ENCODE data around the gene MYO18A. TPM values are rescaled to one million over a fixed set of nuclear protein-coding genes. Genes with fewer than 3 reads are reported as not detected.

Gene MYO18A
- total and polyA plus RNA-seq, 7 experiments from 2014 or later = 10.2 to 144 (median 95.3) TPM

GRCh38 chr17:29177541-29177870 is 2.7 kb downstream of the MYO18A start:
- no peak for DNase-seq
- peak overlapping the region; percentile 76 for H3K27ac ChIP-seq (ENCODE audit: low read depth, low read length)

DNA sequence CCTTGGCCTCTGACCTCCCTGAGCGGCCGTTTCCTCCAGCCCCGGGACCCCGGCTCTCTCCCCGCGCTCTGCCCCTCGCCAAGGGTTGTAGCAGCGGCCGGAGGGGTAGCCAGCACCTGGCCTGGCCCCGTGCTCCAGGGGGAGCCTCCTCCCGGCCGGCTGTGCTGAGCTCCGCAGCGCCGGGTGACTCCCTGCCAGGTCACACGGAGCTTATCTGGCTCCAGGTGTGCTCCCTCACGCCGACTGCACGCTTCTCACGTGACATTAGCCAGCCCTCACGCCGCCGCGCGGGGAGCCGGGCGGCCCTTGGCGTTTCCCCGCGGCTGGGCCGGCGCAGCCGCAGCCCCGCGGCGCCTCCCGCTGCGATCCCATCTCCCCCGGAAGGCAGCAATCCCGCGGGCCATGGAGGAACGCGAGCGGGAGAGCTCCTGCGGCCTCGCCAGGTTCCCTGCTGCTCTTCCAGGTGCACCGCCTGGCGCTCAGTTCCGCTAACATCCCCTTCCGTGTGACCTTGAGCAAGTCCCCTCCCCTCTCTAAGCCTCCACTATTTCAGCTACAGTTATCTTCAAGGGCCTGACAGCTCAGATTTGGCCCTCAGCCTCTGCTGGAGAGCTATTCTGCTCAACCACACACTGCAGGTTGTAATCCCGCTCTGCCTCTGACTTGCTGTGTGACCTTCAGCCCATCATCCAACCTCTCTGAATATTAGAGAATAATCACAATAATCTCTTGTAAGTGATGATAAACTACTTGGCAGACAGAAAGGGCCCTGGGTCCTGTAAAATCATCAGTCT is 3.4 kb downstream of the MYO18A start:
- Mint-ChIP-seq H3K9me3 (no peaks in the 10 kb centered on the region), H3K27me3 (peaks cover 0 to 4% (median 0%) of the 10 kb centered on the region in 5 donors), H3K4me3 (peak overlapping the region; percentile 86 to 96 (median 92)), H3K36me3 (no peaks in the 10 kb centered on the region), H3K4me1 (peaks cover 5 to 33% (median 19%) of the 10 kb centered on the region in 7 donors), H3K27ac (peak overlapping the region; percentile 79 to 95 (median 92))
- ChIA-PET POLR2A (interaction anchor here (0.5 to 3.3 kb wide), 13 partner anchors 13 to 416 kb away, joined by 3 to 27 read pairs (median 3); partner anchors contain the start of gene PHF12), CTCF (interaction anchor here (0.7 to 13.5 kb wide), 6 partner anchors 22 to 73 kb away, joined by 3 to 230 read pairs (median 10); no protein-coding TSS in a partner anchor)
- intact Hi-C loops (cut with micrococcal nuclease) = loop anchor here in 1 of 2 donors (1.0 to 5.0 kb wide), 2 partner anchors 21 to 224 kb away; partner anchors contain the start of gene PHF12
- Histone ChIP-seq H3K9me3 (ENCODE audit: control insufficient read depth in 2 of 3, low read length in 3 of 3) (no peaks in the 10 kb centered on the region), H3K4me1 (ENCODE audit: control insufficient read depth in 2 of 2, insufficient read depth in 2 of 2, low read length in 2 of 2) (peaks cover 10 to 13% of the 10 kb centered on the region in 2 donors), H3K27ac (ENCODE audit: low read depth, low read length) (peak overlapping the region; percentile 76), H3K4me3 (ENCODE audit: low read length) (peak overlapping the region; percentile 74), H3K27me3 (ENCODE audit: control insufficient read depth in 2 of 2, insufficient read depth in 2 of 2, low read length in 2 of 2) (no peaks in the 10 kb centered on the region), H3K36me3 (ENCODE audit: control insufficient read depth in 2 of 3, insufficient read depth in 3 of 3, low read length in 3 of 3) (no peaks in the 10 kb centered on the region)
- DNase-seq = peak in 8 of 9 donors; percentile 37 to 54 (median 48)
- peak; percentile 50 for ATAC-seq

More at GRCh38 chr17:29177541-29177870, 2.7 kb downstream of the MYO18A start:
- POLR2A ChIA-PET = interaction anchor here (0.5 to 3.3 kb wide), 8 partner anchors 8 to 53 kb away, joined by 3 to 27 read pairs (median 3); no protein-coding TSS in a partner anchor
- H3K4me1 ChIP-seq (ENCODE audit: control insufficient read depth in 2 of 2, insufficient read depth in 2 of 2, low read length in 2 of 2) = peaks cover 10 to 13% of the 10 kb centered on the region in 2 donors
- Mint-ChIP-seq H3K4me1 (peaks cover 5 to 33% (median 19%) of the 10 kb centered on the region in 7 donors), H3K9me3 (no peaks in the 10 kb centered on the region), H3K27me3 (peaks cover 0 to 6% (median 0%) of the 10 kb centered on the region in 5 donors), H3K4me3 (peak overlapping the region in 9 of 10 donors; percentile 86 to 96 (median 92)), H3K36me3 (no peaks in the 10 kb centered on the region), H3K27ac (peak overlapping the region in 6 of 9 donors; percentile 88 to 95 (median 92))
- no peaks in the 10 kb centered on the region for H3K27me3 ChIP-seq (ENCODE audit: control insufficient read depth in 2 of 2, insufficient read depth in 2 of 2, low read length in 2 of 2)
- CTCF ChIA-PET = interaction anchor here (0.7 to 13.5 kb wide), 6 partner anchors 22 to 117 kb away, joined by 3 to 230 read pairs (median 10); partner anchors contain the start of gene NUFIP2
- no peaks in the 10 kb centered on the region for H3K36me3 ChIP-seq (ENCODE audit: control insufficient read depth in 2 of 3, insufficient read depth in 3 of 3, low read length in 3 of 3)
- no peak overlapping the region for H3K4me3 ChIP-seq (ENCODE audit: low read length)
- intact Hi-C loops (cut with micrococcal nuclease) = loop anchor here in 1 of 2 donors (1.0 to 5.0 kb wide), 2 partner anchors 22 to 225 kb away; partner anchors contain the start of gene PHF12
- no peak for ATAC-seq
- no peaks in the 10 kb centered on the region for H3K9me3 ChIP-seq (ENCODE audit: control insufficient read depth in 2 of 3, low read length in 3 of 3)

- CTCF ChIA-PET = interaction anchor here (0.6 to 13.5 kb wide), 5 partner anchors 9 to 51 kb away, joined by 3 to 230 read pairs (median 3); no protein-coding TSS in a partner anchor
- no peak overlapping the region for H3K27ac ChIP-seq (ENCODE audit: low read depth, low read length)
- ATAC-seq (no peak), DNase-seq (no peak)
- POLR2A ChIA-PET = interaction anchor here (0.5 to 3.3 kb wide), 7 partner anchors 27 to 1644 kb away, joined by 3 to 27 read pairs (median 6); partner anchors contain the start of gene PHF12
- H3K4me3 Mint-ChIP-seq = peak overlapping the region in 2 of 10 donors; percentile 89
- H3K27me3 Mint-ChIP-seq = no peaks in the 10 kb centered on the region
- H3K4me1 Mint-ChIP-seq = peaks cover 5 to 28% (median 19%) of the 10 kb centered on the region in 7 donors
- H3K4me3 ChIP-seq (ENCODE audit: low read length) = no peak overlapping the region
- H3K27me3 ChIP-seq (ENCODE audit: control insufficient read depth in 2 of 2, insufficient read depth in 2 of 2, low read length in 2 of 2) = no peaks in the 10 kb centered on the region
- no peaks in the 10 kb centered on the region for H3K9me3 ChIP-seq (ENCODE audit: control insufficient read depth in 2 of 3, low read length in 3 of 3)
- H3K4me1 ChIP-seq (ENCODE audit: control insufficient read depth in 2 of 2, insufficient read depth in 2 of 2, low read length in 2 of 2) = peaks cover 6 to 8% of the 10 kb centered on the region in 2 donors
- H3K9me3 Mint-ChIP-seq = no peaks in the 10 kb centered on the region
- intact Hi-C loops (cut with micrococcal nuclease) = loop anchor here in 1 of 2 donors (5.0 kb wide), 1 partner anchor 223 kb away; the partner anchor contains the start of gene PHF12
- H3K36me3 Mint-ChIP-seq = no peaks in the 10 kb centered on the region
- H3K27ac Mint-ChIP-seq = no peak overlapping the region
- no peaks in the 10 kb centered on the region for H3K36me3 ChIP-seq (ENCODE audit: control insufficient read depth in 2 of 3, insufficient read depth in 3 of 3, low read length in 3 of 3)
Measured at GRCh38 chr17:29175349-29175748, 4.8 kb downstream of the MYO18A start.

GRCh38 chr17:29172589-29172988 is 7.6 kb downstream of the MYO18A start:
- no peak for ATAC-seq
- H3K27me3 Mint-ChIP-seq = no peaks in the 10 kb centered on the region
- peaks cover 4 to 5% of the 10 kb centered on the region in 2 donors for H3K4me1 ChIP-seq (ENCODE audit: control insufficient read depth in 2 of 2, insufficient read depth in 2 of 2, low read length in 2 of 2)
- H3K27ac Mint-ChIP-seq = no peak overlapping the region
- H3K27me3 ChIP-seq (ENCODE audit: control insufficient read depth in 2 of 2, insufficient read depth in 2 of 2, low read length in 2 of 2) = no peaks in the 10 kb centered on the region
- no peak overlapping the region for H3K4me3 ChIP-seq (ENCODE audit: low read length)
- no peaks in the 10 kb centered on the region for H3K9me3 ChIP-seq (ENCODE audit: control insufficient read depth in 2 of 3, low read length in 3 of 3)
- ChIA-PET POLR2A (interaction anchor here (1.0 kb wide), 1 partner anchor 12 kb away, joined by 3 read pairs; no protein-coding TSS in a partner anchor), CTCF (no interaction called here)
- no peaks in the 10 kb centered on the region for H3K9me3 Mint-ChIP-seq
- H3K27ac ChIP-seq (ENCODE audit: low read depth, low read length) = no peak overlapping the region
- intact Hi-C loops (cut with micrococcal nuclease) = no loop called here
- peaks cover 9 to 17% (median 12%) of the 10 kb centered on the region in 7 donors for H3K4me1 Mint-ChIP-seq
- H3K36me3 ChIP-seq (ENCODE audit: control insufficient read depth in 2 of 3, insufficient read depth in 3 of 3, low read length in 3 of 3) = no peaks in the 10 kb centered on the region
- no peak overlapping the region for H3K4me3 Mint-ChIP-seq
- H3K36me3 Mint-ChIP-seq = no peaks in the 10 kb centered on the region
- DNase-seq = no peak

DNA sequence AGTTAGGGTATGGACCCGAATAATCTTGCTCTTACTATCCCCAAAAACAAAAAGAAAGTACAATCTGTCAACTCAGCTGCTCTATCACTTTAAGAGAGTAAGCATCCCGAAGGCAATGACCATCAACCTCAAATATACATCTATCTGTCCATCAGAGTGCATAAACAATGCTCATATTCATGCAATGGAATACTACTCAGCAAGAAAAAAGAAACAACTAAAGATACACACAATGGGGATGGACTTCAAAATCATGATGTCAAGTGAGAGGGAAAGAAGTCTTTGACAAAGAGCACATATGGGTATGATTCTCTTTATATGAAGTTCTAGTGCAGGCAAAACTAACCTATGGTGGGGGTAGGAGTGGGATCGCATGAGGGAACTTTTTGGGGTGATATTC is 9.5 kb downstream of the MYO18A start:
- Mint-ChIP-seq H3K27me3 (no peaks in the 10 kb centered on the region), H3K36me3 (peaks cover 1 to 10% (median 4%) of the 10 kb centered on the region in 5 donors), H3K9me3 (no peaks in the 10 kb centered on the region), H3K4me3 (no peak overlapping the region), H3K27ac (no peak overlapping the region), H3K4me1 (peaks cover 0 to 10% (median 0%) of the 10 kb centered on the region in 7 donors)
- ChIA-PET CTCF (interaction anchor here (1.3 kb wide), 1 partner anchor 9 kb away, joined by 3 read pairs; the partner anchor contains the start of gene MYO18A), POLR2A (no interaction called here)
- H3K4me3 ChIP-seq (ENCODE audit: low read length) = no peak overlapping the region
- DNase-seq = no peak
- peaks cover 0 to 7% (median 0%) of the 10 kb centered on the region in 3 experiments for H3K36me3 ChIP-seq (ENCODE audit: control insufficient read depth in 2 of 3, insufficient read depth in 3 of 3, low read length in 3 of 3)
- H3K27ac ChIP-seq (ENCODE audit: low read depth, low read length) = no peak overlapping the region
- H3K9me3 ChIP-seq (ENCODE audit: control insufficient read depth in 2 of 3, low read length in 3 of 3) = no peaks in the 10 kb centered on the region
- no peak for ATAC-seq
- no peaks in the 10 kb centered on the region for H3K27me3 ChIP-seq (ENCODE audit: control insufficient read depth in 2 of 2, insufficient read depth in 2 of 2, low read length in 2 of 2)
- H3K4me1 ChIP-seq (ENCODE audit: control insufficient read depth in 2 of 2, insufficient read depth in 2 of 2, low read length in 2 of 2) = no peaks in the 10 kb centered on the region
- intact Hi-C loops (cut with micrococcal nuclease) = no loop called here

GRCh38 chr17:29169806-29170591 is 10.2 kb downstream of the MYO18A start:
- peaks cover 0 to 10% (median 0%) of the 10 kb centered on the region in 7 donors for H3K4me1 Mint-ChIP-seq
- H3K27ac Mint-ChIP-seq = peak overlapping the region in 1 of 9 donors; percentile 37
- no peak for DNase-seq
- Histone ChIP-seq H3K4me3 (ENCODE audit: low read length) (no peak overlapping the region), H3K27ac (ENCODE audit: low read depth, low read length) (no peak overlapping the region), H3K4me1 (ENCODE audit: control insufficient read depth in 2 of 2, insufficient read depth in 2 of 2, low read length in 2 of 2) (no peaks in the 10 kb centered on the region), H3K36me3 (ENCODE audit: control insufficient read depth in 2 of 3, insufficient read depth in 3 of 3, low read length in 3 of 3) (peaks cover 0 to 11% (median 0%) of the 10 kb centered on the region in 3 experiments), H3K27me3 (ENCODE audit: control insufficient read depth in 2 of 2, insufficient read depth in 2 of 2, low read length in 2 of 2) (no peaks in the 10 kb centered on the region), H3K9me3 (ENCODE audit: control insufficient read depth in 2 of 3, low read length in 3 of 3) (no peaks in the 10 kb centered on the region)
- H3K4me3 Mint-ChIP-seq = no peak overlapping the region
- H3K27me3 Mint-ChIP-seq = no peaks in the 10 kb centered on the region
- H3K36me3 Mint-ChIP-seq = peaks cover 1 to 15% (median 8%) of the 10 kb centered on the region in 5 donors
- ChIA-PET CTCF (interaction anchor here (0.9 to 1.3 kb wide), 2 partner anchors 10 to 21 kb away, joined by 3 read pairs; partner anchors contain the start of gene MYO18A), POLR2A (no interaction called here)
- H3K9me3 Mint-ChIP-seq = no peaks in the 10 kb centered on the region
- ATAC-seq = no peak
- intact Hi-C loops (cut with micrococcal nuclease) = no loop called here
